AG09309 (cell line): ENCODE data around the gene BAIAP2L1.

Experiments
- DNase-seq: peaks from one replicate; pipeline ENCODE4 v3.0.0-alpha.2; 2010; ENCODE audit warnings: low read depth
- H3K4me3 ChIP-seq: 2 replicates; pipeline ENCODE4 v1.5.1; 2011; ENCODE audit warnings: mild to moderate bottlenecking, low read depth, low read length, moderate library complexity; ENCODE audit not compliant: control insufficient read depth
- TF ChIP-seq, protein P1 (sequence below): IDR thresholded peaks from 2 replicates; pipeline ENCODE4 v1.5.1; 2011; ENCODE audit warnings: mild to moderate bottlenecking, low read depth, low read length, inconsistent platforms; ENCODE audit not compliant: insufficient read depth, control insufficient read depth; ENCODE audit errors: missing control alignments

Gene BAIAP2L1

DNA sequence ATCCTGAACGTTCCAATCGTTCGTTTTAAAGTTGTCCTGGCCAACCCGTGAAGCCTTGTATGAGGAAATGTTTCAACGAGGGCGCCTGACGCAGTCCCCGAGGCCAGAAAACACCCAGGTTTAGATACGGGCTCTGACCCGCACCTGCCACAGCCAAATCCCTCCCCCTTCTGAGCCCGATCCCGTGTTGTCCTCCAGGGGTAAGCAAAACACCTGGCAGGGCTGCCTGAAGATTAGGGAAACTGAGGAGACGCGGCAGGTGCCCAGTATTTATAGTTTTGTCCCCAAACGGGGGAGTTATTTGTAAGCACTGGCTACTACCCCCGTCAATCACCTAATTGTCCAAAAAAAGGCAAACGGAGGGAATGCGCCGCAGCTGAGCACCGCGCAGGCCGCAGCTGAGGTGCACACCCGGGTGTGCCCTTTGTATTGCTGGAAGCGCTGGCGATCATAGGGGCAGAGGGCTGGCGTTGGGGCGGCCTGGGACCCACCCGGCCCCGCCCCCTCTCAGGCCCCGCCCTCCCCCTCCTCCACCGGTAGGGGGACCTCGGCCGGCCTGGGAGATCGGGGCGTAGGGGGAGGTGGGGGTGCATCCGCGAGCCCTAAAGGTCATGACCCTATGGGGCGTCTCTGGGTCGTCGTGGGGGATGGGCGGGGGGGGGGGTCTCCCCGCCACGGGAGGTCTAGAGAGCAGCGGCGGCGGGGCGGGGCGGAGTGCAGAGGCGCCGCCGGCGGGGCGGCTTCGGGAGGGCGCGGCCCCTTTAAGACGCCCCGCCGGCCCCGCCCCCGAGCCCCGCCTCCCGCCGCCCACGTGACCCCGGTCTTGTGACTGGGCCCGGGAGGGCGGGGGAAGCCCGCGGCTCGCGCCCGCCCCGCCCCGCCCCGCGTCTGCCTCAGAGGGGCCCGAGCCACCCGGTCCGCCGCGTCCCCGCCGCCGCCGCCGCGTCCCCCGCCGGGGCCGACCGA is 119.8 kb downstream of the BAIAP2L1 start, which contains the start of gene BRI3:
BRI3 (plus strand) TSS at position 896 of the 966 bp plus-strand sequence. CDS start 110 bp downstream, outside the sequence.
- no peak for DNase-seq
- H3K4me3 ChIP-seq: peak within 1 kb of the TSS; percentile 97
- TF ChIP-seq, protein P1, sequence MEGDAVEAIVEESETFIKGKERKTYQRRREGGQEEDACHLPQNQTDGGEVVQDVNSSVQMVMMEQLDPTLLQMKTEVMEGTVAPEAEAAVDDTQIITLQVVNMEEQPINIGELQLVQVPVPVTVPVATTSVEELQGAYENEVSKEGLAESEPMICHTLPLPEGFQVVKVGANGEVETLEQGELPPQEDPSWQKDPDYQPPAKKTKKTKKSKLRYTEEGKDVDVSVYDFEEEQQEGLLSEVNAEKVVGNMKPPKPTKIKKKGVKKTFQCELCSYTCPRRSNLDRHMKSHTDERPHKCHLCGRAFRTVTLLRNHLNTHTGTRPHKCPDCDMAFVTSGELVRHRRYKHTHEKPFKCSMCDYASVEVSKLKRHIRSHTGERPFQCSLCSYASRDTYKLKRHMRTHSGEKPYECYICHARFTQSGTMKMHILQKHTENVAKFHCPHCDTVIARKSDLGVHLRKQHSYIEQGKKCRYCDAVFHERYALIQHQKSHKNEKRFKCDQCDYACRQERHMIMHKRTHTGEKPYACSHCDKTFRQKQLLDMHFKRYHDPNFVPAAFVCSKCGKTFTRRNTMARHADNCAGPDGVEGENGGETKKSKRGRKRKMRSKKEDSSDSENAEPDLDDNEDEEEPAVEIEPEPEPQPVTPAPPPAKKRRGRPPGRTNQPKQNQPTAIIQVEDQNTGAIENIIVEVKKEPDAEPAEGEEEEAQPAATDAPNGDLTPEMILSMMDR: peak; percentile 4

DNA sequence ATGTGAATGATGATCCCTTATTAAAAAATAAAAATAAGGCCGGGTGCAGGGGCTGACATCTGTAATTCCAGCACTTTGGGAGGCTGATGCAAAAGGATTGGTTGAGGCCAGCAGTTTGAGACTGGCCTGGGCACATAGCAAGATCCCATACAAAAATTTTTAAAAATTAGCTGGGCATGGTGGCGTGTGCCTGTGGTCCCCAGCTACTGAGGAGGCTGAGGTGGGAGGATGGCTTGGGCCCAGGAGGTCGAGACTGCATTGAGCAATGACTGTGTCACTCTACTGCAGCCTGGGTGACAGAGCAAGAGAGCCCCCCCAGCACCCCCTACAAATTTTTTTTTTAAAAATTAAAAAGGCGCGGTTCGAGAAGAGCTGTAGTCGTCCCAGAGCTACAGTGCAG is 120.6 kb downstream of the BAIAP2L1 start:
- H3K4me3 ChIP-seq: no peak overlapping the region
- TF ChIP-seq, protein P1: no peak
- DNase-seq: no peak

DNA sequence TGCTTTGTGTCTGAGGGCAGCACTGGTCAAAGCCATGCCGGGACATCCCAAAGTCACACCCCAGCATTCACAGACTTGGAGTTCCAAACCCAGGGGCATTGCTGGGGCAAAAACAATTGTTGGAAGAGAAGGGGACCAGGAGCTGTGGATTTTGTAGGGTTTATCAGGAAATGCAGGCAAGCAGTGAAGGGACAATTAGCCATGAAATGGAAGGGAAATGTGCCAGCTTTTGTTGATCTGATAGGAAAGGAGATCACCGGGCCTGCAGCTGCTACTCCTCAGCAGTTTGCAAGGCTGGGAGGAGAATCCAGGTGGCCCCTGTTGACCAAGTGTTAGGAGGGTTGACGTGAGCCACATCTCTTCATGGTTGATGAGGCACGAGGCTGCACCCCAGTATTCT is 122.0 kb downstream of the BAIAP2L1 start:
- TF ChIP-seq, protein P1: no peak

GRCh38 chr7:98278408-98278807 is 122.5 kb downstream of the BAIAP2L1 start:
- H3K4me3 ChIP-seq: no peak overlapping the region
- DNase-seq: no peak
- TF ChIP-seq, protein P1: no peak

More for the DNA sequence above, 122.0 kb downstream of the BAIAP2L1 start:
- DNase-seq: no peak
- H3K4me3 ChIP-seq: no peak overlapping the region

DNA sequence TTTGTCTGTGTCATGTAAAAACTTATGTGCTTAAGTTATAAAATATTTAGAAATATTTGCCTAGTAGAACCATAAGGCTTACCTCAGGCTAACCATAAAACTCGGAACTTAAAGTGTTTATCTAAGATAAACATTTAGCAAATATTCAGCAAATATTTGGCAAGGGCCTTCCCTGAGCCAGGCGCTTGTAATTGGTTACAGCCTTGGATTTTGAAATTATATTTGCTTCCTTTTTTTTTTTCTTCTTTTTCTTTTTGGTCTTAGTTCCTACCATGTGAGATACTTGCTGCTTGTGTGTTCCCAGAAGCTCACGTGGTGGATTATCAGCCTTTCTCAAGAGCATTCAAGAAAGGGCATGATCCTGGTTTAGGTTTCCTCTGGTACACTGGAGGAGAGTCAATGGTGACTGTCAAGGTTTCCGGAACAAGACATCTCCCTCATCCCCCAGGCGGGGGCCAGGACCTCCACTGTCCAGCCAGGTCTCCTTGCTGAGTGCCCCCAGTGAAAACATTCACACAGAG is 124.6 kb downstream of the BAIAP2L1 start:
- DNase-seq: peak; percentile 66
- TF ChIP-seq, protein P1: no peak
- no peak overlapping the region for H3K4me3 ChIP-seq

DNA sequence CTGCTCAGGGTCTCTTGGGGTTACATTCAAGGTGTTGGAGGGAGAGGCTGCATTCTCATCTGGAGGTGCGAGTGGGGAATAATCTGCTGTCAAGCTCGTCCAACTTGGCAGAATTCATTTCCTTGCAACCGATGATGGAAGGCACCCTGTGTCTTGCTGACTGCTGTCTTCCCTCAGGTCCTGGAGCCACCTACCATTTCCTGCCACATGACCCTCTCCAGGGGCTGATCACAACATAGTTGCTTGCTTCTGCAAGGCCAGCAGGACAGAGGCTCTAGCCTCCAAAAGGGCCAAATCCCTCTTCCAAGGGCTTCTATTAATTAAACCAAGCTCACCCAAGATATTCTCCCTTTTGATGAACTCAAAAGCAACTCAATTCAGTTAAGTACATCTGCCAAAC is 133.6 kb downstream of the BAIAP2L1 start:
- no peak overlapping the region for H3K4me3 ChIP-seq
- TF ChIP-seq, protein P1: no peak
- no peak for DNase-seq
